Lung (tissue), 12 donors: Measurements from ENCODE around the gene RPS6KA2. TPM values are rescaled to one million over a fixed set of nuclear protein-coding genes. Genes with fewer than 3 reads are reported as not detected.

ENCODE experiments used
- ATAC-seq: fragments of 200-7000 bp; cut with Tn5 transposase; one replicate; pipeline ENCODE4 v1.9.1; 2020; ENCODE audit warnings: moderate number of reproducible peaks; ENCODE audit not compliant: insufficient read depth, low FRiP score
- DNase-seq, 3 donors: peaks; one replicate each; pipeline ENCODE4 v3.0.0-alpha.2; 2013 to 2017
- H3K27ac ChIP-seq, 2 donors: one replicate each; pipeline ENCODE4 v1.5.1; 2013; ENCODE audit warnings: mild to moderate bottlenecking in 2 of 2, moderate library complexity in 2 of 2, control low read depth in 1 of 2, inconsistent platforms in 1 of 2, low read depth in 1 of 2, low read length in 1 of 2
- H3K27me3 ChIP-seq, 3 donors: one replicate each; pipeline ENCODE4 v1.5.1; 2013; ENCODE audit warnings: low read length in 2 of 3; ENCODE audit not compliant: control insufficient read depth in 3 of 3, insufficient read depth in 3 of 3
- H3K36me3 ChIP-seq, 4 donors: one replicate each; pipeline ENCODE4 v1.5.1; 2013; ENCODE audit warnings: low read length in 4 of 4, mild to moderate bottlenecking in 1 of 4, moderate library complexity in 1 of 4; ENCODE audit not compliant: control insufficient read depth in 4 of 4, insufficient read depth in 4 of 4
- H3K4me1 ChIP-seq, 5 donors: one replicate each; pipeline ENCODE4 v1.5.1; 2013; ENCODE audit warnings: low read length in 5 of 5, mild to moderate bottlenecking in 2 of 5, moderate library complexity in 1 of 5; ENCODE audit not compliant: control insufficient read depth in 5 of 5, insufficient read depth in 5 of 5
- H3K4me3 ChIP-seq: one replicate; pipeline ENCODE4 v1.5.1; 2013; ENCODE audit warnings: mild to moderate bottlenecking, control low read depth, moderate library complexity
- H3K9ac ChIP-seq, 2 donors: one replicate each; pipeline ENCODE4 v1.5.1; 2013; ENCODE audit warnings: low read length in 2 of 2, control low read depth in 1 of 2; ENCODE audit not compliant: insufficient read depth in 1 of 2
- H3K9me3 ChIP-seq, 4 donors: one replicate each; pipeline ENCODE4 v1.5.1; 2013; ENCODE audit warnings: low read length in 3 of 4, mild to moderate bottlenecking in 1 of 4, moderate library complexity in 1 of 4; ENCODE audit not compliant: control insufficient read depth in 4 of 4, insufficient read depth in 3 of 4
- WGBS, 2 donors: extraction: QIAGEN DNeasy Blood & Tissue Kit; methylation state at CpG; one replicate each; pipeline ENCODE4 v1.1.7; 2013; 5-methylcytosine and 5-hydroxymethylcytosine counted together
- polyA plus RNA-seq, 2 donors: library from polyadenylated mRNA; stranded (reverse); fragments of 200-250 nt; gene quantifications; one replicate each; pipeline ENCODE4 v1.2.1, GENCODE V29; 2013
- total RNA-seq, 2 donors: library from RNA; depleted of rRNA in 1 of 2; stranded (reverse); fragments of >200 nt in 1 of 2; gene quantifications; one replicate each; pipeline ENCODE4 v1.2.1, GENCODE V29; 2014 to 2021
- TF ChIP-seq, protein P1 (sequence below): IDR thresholded peaks from 2 replicates; pipeline ENCODE4 v1.5.1; 2012; ENCODE audit warnings: mild to moderate bottlenecking; ENCODE audit errors: control extremely low read depth, extremely low read depth
- donor health status: control.
- donor health status: control.
- donor health status: Bipolar disorder and iron deficiency.
- donor health status: healthy.
- donor health status: DM: yes; HTN: yes; CAD: no.

Gene RPS6KA2
- total and polyA plus RNA-seq, 4 donors, result 61.9 to 185 (median 105) TPM

- H3K4me3 ChIP-seq, result no peak overlapping the region
- no peak for ATAC-seq
- no peak overlapping the region for H3K9ac ChIP-seq
- DNase-seq, result no peak
- no peaks in the 10 kb centered on the region for H3K27me3 ChIP-seq
- TF ChIP-seq, protein P1, sequence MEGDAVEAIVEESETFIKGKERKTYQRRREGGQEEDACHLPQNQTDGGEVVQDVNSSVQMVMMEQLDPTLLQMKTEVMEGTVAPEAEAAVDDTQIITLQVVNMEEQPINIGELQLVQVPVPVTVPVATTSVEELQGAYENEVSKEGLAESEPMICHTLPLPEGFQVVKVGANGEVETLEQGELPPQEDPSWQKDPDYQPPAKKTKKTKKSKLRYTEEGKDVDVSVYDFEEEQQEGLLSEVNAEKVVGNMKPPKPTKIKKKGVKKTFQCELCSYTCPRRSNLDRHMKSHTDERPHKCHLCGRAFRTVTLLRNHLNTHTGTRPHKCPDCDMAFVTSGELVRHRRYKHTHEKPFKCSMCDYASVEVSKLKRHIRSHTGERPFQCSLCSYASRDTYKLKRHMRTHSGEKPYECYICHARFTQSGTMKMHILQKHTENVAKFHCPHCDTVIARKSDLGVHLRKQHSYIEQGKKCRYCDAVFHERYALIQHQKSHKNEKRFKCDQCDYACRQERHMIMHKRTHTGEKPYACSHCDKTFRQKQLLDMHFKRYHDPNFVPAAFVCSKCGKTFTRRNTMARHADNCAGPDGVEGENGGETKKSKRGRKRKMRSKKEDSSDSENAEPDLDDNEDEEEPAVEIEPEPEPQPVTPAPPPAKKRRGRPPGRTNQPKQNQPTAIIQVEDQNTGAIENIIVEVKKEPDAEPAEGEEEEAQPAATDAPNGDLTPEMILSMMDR, result no peak
- H3K27ac ChIP-seq, result no peak overlapping the region
- WGBS, 2 donors, result 94% methylated on average over 7 of the region's 7 CpGs
- H3K36me3 ChIP-seq, result peaks cover 0 to 67% (median 10%) of the 10 kb centered on the region in 4 donors
- H3K4me1 ChIP-seq, result peaks cover 0 to 5% (median 0%) of the 10 kb centered on the region in 5 donors
- no peaks in the 10 kb centered on the region for H3K9me3 ChIP-seq
Measured at GRCh38 chr6:166499350-166500163, 127.5 kb downstream of the RPS6KA2 start.

- Histone ChIP-seq H3K27ac (no peak overlapping the region), H3K9ac (no peak overlapping the region), H3K36me3 (peaks cover 0 to 68% (median 10%) of the 10 kb centered on the region in 4 donors), H3K27me3 (no peaks in the 10 kb centered on the region), H3K9me3 (no peaks in the 10 kb centered on the region), H3K4me3 (no peak overlapping the region), H3K4me1 (peaks cover 0 to 5% (median 0%) of the 10 kb centered on the region in 5 donors)
- no peak for ATAC-seq
- TF ChIP-seq, protein P1, result no peak
- DNase-seq, result no peak
- 96 to 97% methylated on average over 21 to 23 of the region's 23 CpGs for WGBS, 2 donors
Measured at GRCh38 chr6:166498661-166499349, 128.2 kb downstream of the RPS6KA2 start.

DNA sequence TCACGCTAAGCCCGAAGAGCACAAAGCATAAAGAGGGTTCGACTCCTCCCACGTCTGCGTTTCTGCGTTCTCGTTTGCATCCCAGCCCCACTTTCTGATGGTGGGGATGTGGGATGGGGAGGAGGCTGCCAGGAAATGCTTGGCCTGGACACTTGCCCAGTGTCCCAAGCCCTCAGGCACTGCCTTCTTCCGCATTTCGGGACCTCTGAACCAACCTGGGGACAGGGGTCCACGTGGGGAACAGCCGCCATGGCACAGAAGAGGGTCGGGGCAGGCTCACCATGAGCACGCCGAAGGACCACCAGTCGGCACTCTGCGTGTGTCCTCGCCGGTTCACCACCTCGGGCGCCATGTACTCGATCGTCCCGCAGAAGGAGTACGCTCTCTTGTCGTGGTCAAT is 128.8 kb downstream of the RPS6KA2 start:
- 93 to 95% methylated on average over 25 of the region's 25 CpGs for WGBS, 2 donors
- ATAC-seq (no peak), DNase-seq (no peak)
- H3K9me3 ChIP-seq, result no peaks in the 10 kb centered on the region
- H3K36me3 ChIP-seq, result peaks cover 0 to 70% (median 9%) of the 10 kb centered on the region in 4 donors
- peaks cover 0 to 5% (median 0%) of the 10 kb centered on the region in 5 donors for H3K4me1 ChIP-seq
- TF ChIP-seq, protein P1, result no peak
- H3K4me3 ChIP-seq, result no peak overlapping the region
- H3K27ac ChIP-seq, result no peak overlapping the region
- H3K9ac ChIP-seq, result no peak overlapping the region
- no peaks in the 10 kb centered on the region for H3K27me3 ChIP-seq
